Measurements from ENCODE around the gene TMEM39B. TPM values are rescaled to one million over a fixed set of nuclear protein-coding genes. Genes with fewer than 3 reads are reported as not detected.
A peak's percentile ranks its signal among the peaks of the same experiment; 100 is the strongest.
"Not testable (repeated sequence)": the region's sequence is repeated elsewhere in the genome, so short reads cannot be mapped to it uniquely, and the experiment has no call there.

TMEM39B gene
- total and polyA plus RNA-seq, 2 donors (not counting 1 experiment from before 2014, with no cell fraction given), result 30.9 to 32.3 TPM

DNA sequence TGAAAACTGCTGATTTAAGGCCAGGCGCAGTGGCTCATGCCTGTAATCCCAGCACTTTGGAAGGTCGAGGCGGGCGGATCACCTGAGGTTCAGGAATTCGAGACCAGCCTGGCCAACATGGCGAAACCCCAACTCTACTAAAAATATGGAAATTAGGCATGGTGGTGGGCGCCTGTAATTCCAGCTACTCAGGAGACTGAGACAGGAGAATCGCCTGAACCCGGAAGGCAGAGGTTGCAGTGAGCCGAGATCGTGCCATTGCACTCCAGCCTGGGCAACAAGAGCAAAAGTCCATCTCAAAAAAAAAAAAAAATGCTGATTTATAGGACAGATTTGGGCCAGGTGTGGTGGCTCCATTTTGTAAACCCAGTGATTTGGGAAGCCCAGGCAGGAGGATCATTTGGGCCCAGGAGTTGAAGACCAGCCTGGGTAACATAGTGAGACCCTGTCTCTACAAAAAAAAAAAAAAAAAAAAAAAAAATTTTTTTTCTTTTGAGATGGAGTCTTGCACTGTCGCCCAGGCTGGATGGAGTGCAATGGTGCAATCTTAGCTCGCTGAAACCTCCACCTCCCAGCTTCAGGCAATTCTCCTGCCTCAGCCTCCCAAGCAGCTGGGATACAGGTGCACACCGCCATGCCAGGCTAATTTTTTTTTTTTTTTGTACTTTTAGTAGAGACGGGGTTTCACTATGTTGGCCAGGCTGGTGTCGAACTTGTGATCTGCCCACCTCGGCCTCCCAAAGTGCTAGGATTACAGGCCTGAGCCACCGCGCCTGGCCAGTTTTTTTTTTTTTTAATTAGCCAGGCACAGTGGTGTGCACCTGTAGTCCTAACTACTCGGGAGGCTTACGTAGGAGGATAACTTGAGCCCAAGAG is 6.9 kb upstream of the TMEM39B start:
- H3K9me3 ChIP-seq (ENCODE audit: control extremely low read depth in 1 of 3, control insufficient read depth in 2 of 3, insufficient read depth in 1 of 3, low read length in 2 of 3); DNase-seq; H3K27ac Mint-ChIP-seq; H3K4me3 Mint-ChIP-seq; H3K36me3 ChIP-seq (replicated peaks in 1 of 2; ENCODE audit: control extremely low read depth in 1 of 2, control insufficient read depth in 1 of 2, extremely low read depth in 1 of 2, insufficient read depth in 2 of 2, low read length in 1 of 2); H3K27me3 ChIP-seq (replicated peaks in 1 of 4; ENCODE audit: control extremely low read depth in 1 of 4, control insufficient read depth in 3 of 4, insufficient read depth in 4 of 4, low read length in 3 of 4); H4K20me1 ChIP-seq (ENCODE audit: control insufficient read depth, insufficient read depth, low read length, poor library complexity, severe bottlenecking); H3K4me3 ChIP-seq (ENCODE audit: control extremely low read depth in 1 of 5, extremely low read depth in 1 of 5, insufficient read depth in 1 of 5, low read depth in 2 of 5, low read length in 4 of 5); intact Hi-C loops (cut with micrococcal nuclease); H3K4me1 Mint-ChIP-seq; H3K27me3 Mint-ChIP-seq; H3K9ac ChIP-seq (ENCODE audit: low read length); H3K9me3 Mint-ChIP-seq (ENCODE audit: insufficient read depth); ATAC-seq (ENCODE audit: low read depth); H3K79me2 ChIP-seq (ENCODE audit: control insufficient read depth, insufficient read depth, low read length); H2AFZ ChIP-seq (ENCODE audit: insufficient read depth, low read depth, low read length, poor library complexity, severe bottlenecking): not testable (repeated sequence)
- WGBS (ENCODE audit: insufficient coverage), result 77% methylated on average over 8 of the region's 21 CpGs
- peaks cover 8 to 11% of the 10 kb centered on the region in 2 donors for H3K4me1 ChIP-seq (ENCODE audit: control insufficient read depth in 2 of 2, insufficient read depth in 2 of 2, low read length in 2 of 2)
- H3K4me2 ChIP-seq (replicated peaks; ENCODE audit: low read depth, low read length, poor library complexity, severe bottlenecking), result peak overlapping the region; percentile 43
- ChIA-PET POLR2A (interaction anchor here (0.7 kb wide), 2 partner anchors 157 to 684 kb away, joined by 3 to 4 read pairs; no protein-coding TSS in a partner anchor), CTCF (interaction anchor here (1.1 to 1.2 kb wide), 3 partner anchors 15 to 42 kb away, joined by 3 to 4 read pairs (median 4); partner anchors contain the start of gene KPNA6)
- peak overlapping the region in 1 of 2 donors; percentile 39 for H3K27ac ChIP-seq (ENCODE audit: low read length in 2 of 2)

DNA sequence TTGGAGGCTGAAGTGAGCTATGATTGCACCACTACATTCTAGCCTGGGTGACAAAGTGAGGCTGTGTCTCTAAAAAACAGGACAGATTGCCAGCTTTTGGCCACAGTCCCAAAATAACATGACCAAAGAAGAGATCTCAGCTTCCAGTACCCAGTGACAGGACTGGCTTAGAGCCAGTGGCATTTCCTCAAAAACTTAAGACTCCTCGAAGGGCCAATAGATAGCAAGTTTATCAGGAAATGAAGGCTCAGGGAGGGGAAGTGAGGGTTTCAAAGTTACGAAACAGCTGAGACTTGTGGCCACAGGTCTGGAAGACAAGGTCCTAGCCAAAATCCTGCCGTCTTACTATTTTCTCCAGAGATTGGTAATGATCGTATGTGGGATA is 6.3 kb upstream of the TMEM39B start:
- Histone ChIP-seq H2AFZ (ENCODE audit: insufficient read depth, low read depth, low read length, poor library complexity, severe bottlenecking) (peak overlapping the region; percentile 21), H3K36me3 (replicated peaks in 1 of 2; ENCODE audit: control extremely low read depth in 1 of 2, control insufficient read depth in 1 of 2, extremely low read depth in 1 of 2, insufficient read depth in 2 of 2, low read length in 1 of 2) (no peaks in the 10 kb centered on the region), H4K20me1 (ENCODE audit: control insufficient read depth, insufficient read depth, low read length, poor library complexity, severe bottlenecking) (no peaks in the 10 kb centered on the region), H3K4me1 (ENCODE audit: control insufficient read depth in 2 of 2, insufficient read depth in 2 of 2, low read length in 2 of 2) (peaks cover 8 to 11% of the 10 kb centered on the region in 2 donors), H3K27me3 (replicated peaks in 1 of 4; ENCODE audit: control extremely low read depth in 1 of 4, control insufficient read depth in 3 of 4, insufficient read depth in 4 of 4, low read length in 3 of 4) (no peaks in the 10 kb centered on the region), H3K9me3 (ENCODE audit: control extremely low read depth in 1 of 3, control insufficient read depth in 2 of 3, insufficient read depth in 1 of 3, low read length in 2 of 3) (no peaks in the 10 kb centered on the region), H3K4me3 (ENCODE audit: control extremely low read depth in 1 of 5, extremely low read depth in 1 of 5, insufficient read depth in 1 of 5, low read depth in 2 of 5, low read length in 4 of 5) (no peak overlapping the region), H3K79me2 (ENCODE audit: control insufficient read depth, insufficient read depth, low read length) (no peaks in the 10 kb centered on the region), H3K9ac (ENCODE audit: low read length) (no peak overlapping the region), H3K27ac (ENCODE audit: low read length in 2 of 2) (peak overlapping the region in 1 of 2 donors; percentile 39), H3K4me2 (replicated peaks; ENCODE audit: low read depth, low read length, poor library complexity, severe bottlenecking) (peak overlapping the region; percentile 43)
- peak; percentile 48 for DNase-seq
- no peaks in the 10 kb centered on the region for H3K9me3 Mint-ChIP-seq (ENCODE audit: insufficient read depth)
- H3K27ac Mint-ChIP-seq, result no peak overlapping the region
- TF ChIP-seq, protein P1, sequence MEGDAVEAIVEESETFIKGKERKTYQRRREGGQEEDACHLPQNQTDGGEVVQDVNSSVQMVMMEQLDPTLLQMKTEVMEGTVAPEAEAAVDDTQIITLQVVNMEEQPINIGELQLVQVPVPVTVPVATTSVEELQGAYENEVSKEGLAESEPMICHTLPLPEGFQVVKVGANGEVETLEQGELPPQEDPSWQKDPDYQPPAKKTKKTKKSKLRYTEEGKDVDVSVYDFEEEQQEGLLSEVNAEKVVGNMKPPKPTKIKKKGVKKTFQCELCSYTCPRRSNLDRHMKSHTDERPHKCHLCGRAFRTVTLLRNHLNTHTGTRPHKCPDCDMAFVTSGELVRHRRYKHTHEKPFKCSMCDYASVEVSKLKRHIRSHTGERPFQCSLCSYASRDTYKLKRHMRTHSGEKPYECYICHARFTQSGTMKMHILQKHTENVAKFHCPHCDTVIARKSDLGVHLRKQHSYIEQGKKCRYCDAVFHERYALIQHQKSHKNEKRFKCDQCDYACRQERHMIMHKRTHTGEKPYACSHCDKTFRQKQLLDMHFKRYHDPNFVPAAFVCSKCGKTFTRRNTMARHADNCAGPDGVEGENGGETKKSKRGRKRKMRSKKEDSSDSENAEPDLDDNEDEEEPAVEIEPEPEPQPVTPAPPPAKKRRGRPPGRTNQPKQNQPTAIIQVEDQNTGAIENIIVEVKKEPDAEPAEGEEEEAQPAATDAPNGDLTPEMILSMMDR (IDR thresholded peaks at IDR 0.05), result no peak
- TF ChIP-seq EZH2 (IDR thresholded peaks at IDR 0.05; ENCODE audit: borderline replicate concordance, insufficient read depth, low read depth, low read length, poor library complexity, severe bottlenecking), result no peak
- peak; percentile 39 for ATAC-seq (ENCODE audit: low read depth)
- intact Hi-C loops (cut with micrococcal nuclease), result no loop called here
- ChIA-PET CTCF (interaction anchor here (1.1 kb wide), 1 partner anchor 41 kb away, joined by 3 read pairs; the partner anchor contains the start of gene KPNA6), POLR2A (interaction anchor here (0.6 to 0.7 kb wide), 2 partner anchors 62 to 158 kb away, joined by 4 read pairs; no protein-coding TSS in a partner anchor)
- H3K4me1 Mint-ChIP-seq, result peaks cover 5% of the 10 kb centered on the region
- no peak overlapping the region for H3K4me3 Mint-ChIP-seq
- no peaks in the 10 kb centered on the region for H3K27me3 Mint-ChIP-seq
- no CpG with 5 or more reads among the region's 4 CpGs for WGBS (ENCODE audit: insufficient coverage)

All from B cell (primary cell).